ENCODE measurements around the gene ZNF580.

The ZNF580 gene

DNA sequence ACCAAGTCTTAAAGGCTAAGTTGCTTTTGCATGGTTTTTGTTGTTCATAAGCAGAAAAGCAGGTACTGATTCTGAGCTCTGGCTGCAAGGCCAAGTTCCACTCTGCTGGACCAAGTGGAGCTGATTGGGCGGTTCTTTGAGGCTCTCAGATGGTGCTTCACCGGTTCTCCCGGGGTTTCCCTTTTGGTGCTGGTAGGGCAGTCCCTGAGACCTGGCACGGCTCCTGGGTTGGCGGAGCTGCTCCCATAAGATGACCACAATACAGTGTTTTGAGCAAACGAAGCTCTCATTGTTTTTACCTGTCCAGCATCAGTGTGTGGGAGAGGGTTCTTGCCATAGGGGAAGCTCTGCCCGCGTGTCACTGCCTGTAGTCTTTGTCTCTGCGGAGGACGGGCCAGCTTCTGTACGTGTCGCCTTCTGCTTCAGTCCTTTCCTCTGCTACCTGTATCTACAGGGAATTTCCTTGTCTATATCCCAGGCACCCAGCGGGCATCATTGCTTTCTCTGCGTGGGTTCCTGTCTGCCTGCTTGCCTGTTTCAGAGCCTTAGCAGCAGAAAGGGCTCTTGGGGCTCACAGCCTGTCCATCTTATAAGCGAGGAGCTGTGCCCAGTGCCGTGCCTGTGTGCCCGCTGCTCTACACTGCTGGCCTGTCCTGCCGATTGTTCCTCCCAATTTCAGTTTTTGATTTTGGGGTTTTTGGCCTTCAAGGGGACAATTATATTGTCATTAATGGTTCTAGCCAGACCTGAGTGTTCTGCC is 16.4 kb downstream of the ZNF580 start:
- peak; percentile 69 for FAIRE-seq
- no peak for DNase-seq (ENCODE audit: extremely low spot score, insufficient read length, low read depth)

DNA sequence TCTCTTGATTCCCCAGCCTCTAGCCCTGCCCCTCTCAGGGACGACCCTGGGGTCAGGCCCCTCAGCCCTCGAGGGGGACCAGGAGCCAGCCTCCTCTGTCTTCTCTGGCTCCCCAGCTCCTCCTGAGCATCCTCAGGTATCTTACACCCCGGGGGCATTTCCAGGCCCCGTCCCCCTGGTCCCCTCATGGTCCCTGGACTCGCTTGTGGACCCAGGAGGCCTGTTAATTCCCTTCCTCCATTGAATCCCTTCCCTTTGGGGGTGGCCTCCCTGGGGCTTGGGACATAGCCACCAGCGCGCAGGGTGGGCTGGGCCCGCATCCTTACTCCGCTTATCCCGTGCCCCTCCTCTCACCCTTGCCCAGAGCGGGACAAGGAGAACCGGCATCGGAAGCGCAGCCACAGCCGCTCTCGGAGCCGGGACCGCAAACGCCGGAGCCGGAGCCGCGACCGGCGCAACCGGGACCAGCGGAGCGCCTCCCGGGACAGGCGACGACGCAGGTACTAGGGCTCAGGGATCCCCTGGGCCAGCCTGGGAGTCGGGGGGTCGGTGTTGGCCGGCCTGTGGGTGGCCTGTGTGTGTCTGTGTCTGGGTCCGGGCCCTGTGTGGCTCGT is 18.2 kb downstream of the ZNF580 start:
- DNase-seq (ENCODE audit: extremely low spot score, insufficient read length, low read depth) (no peak), FAIRE-seq (no peak)

DNA sequence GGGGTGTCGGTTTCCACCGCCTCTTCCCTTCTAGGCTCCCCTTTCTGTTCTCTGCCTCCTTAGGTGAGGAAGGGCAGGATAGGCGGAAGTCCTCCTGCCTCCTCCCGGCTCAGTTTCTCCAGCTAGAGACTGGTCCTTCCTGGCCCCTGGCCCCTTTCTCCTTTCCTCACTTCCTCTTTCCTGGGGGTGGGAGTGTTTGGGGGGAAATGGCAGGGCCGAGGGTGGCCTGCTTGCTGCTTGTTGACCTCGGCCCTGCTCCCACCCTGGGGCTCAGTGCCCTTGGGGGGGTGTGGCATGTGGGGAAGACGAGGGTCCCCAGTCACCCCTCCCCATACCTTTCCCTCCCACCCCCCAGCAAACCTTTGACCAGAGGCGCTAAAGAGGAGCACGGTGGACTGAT is 19.0 kb downstream of the ZNF580 start:
- no peak for FAIRE-seq
- DNase-seq (ENCODE audit: extremely low spot score, insufficient read length, low read depth) = no peak

DNA sequence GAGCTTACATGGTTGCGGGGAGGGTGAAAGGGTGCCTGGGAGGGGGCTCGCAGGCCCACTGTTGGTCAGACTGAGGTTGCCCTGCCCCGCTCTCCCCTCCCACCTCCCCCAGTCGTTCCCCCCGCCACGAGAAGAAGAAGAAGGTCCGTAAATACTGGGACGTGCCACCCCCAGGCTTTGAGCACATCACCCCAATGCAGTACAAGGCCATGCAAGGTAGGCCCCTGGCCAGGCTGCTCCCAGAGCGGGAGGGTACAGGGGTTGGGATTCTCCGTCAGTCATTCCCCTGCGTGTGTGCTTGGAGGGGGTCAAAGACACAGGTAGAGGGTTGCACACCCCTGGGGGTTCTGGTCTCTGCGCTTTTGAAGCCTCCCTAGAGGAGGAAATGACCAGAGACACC is 19.6 kb downstream of the ZNF580 start:
- FAIRE-seq (no peak), DNase-seq (ENCODE audit: extremely low spot score, insufficient read length, low read depth) (no peak)

DNA sequence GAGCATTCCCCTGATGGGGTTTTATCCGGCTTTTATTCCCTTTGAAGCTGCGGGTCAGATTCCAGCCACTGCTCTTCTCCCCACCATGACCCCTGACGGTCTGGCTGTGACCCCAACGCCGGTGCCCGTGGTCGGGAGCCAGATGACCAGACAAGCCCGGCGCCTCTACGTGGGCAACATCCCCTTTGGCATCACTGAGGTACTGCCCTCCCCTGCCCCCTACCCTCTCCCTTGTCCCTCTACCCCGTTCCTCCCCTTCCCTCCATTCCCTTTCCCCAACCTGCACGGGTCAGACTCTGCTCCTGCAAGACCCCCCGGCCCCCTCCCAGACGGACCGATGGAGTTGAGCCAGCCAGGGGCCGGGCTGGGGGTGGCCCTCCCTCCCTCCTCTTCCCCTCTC is 20.2 kb downstream of the ZNF580 start:
- DNase-seq (ENCODE audit: extremely low spot score, insufficient read length, low read depth) (no peak), FAIRE-seq (no peak)

DNA sequence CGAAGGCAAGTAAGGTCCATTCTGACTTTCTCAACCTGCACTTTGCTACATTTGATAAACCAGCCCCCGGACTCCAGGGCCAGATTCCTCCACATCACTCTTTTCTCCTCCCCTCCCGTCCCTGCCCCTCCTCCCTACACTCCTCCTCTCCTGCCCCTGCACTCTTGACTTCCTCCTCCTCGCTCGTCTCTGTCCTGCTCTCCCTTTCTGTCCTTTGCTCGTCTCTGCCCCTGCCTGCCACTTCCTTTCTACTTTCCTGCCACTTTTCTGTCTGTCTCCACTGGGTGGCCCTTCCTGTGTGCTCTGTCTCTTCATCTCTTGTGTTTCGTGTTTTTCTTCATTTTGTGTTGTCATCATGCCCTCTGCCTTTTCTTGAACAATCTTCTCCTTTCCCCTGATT is 21.0 kb downstream of the ZNF580 start:
- DNase-seq (ENCODE audit: extremely low spot score, insufficient read length, low read depth) (no peak), FAIRE-seq (no peak)

DNA sequence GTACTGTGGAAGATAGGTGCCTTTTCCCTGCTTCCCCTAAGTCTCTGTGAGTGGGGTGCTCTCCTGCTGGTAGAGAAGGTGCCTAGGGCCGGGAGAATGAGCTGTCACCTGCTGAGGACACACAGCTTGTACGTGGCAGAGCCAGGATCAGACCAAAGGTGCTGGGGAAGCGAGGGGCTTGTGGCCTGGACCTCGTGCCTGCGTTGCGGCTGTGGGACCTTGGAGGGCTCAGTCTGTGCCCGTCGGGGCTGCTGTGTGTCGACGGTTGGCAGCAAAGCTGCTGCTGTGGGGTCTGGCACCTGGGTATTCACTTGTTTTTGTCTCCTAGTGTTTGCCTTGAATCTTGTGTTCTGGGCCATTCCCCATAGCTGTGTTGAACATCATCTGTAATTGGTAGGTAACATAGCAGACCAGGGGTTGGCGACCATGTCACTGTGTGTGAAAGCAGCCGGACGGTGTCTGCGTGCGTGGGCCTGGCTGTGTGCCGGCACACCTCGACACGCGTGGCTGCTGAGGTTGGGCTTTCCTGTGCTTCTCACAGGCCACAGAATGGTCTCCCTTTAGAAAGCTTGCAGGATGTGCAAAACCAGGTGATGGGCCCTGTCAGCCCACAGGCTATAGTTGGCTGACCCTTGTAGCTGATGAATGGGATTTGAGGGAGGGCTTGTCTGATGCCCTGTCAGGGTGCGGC is 23.2 kb downstream of the ZNF580 start:
- no peak for FAIRE-seq
- no peak for DNase-seq (ENCODE audit: extremely low spot score, insufficient read length, low read depth)

DNA sequence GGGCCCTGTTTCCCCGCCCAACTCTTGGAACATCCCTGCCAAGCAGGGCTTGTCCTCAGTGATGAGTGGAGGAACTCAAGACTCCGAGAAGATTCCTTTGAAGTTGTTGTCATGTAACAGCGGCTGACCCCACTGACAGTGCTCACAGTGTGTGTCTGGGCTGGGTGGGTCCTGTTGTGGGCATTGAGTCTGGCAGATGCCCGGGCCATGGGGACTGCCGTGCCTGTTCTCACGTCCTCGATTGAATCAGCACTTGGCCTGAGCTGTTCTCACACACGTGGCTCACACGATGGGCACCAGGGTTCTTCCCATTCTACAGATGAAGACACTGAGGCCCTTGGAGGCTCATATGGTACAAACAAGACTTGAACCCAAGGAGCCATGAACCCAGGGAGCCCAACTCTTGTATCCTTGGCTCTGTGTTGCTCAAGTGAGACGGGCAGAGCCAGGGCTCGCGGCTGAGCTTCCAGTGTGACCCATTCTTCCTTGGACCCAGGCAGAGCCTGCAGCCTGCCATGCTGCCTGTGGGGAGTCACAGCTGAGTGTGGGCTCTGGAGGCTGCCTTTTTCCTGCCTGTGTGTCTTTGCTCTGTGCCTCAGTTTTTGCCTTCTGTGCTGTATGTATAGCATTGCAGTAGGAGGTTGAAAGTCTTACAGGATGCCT is 25.7 kb downstream of the ZNF580 start:
- no peak for FAIRE-seq
- DNase-seq (ENCODE audit: extremely low spot score, insufficient read length, low read depth) = no peak

DNA sequence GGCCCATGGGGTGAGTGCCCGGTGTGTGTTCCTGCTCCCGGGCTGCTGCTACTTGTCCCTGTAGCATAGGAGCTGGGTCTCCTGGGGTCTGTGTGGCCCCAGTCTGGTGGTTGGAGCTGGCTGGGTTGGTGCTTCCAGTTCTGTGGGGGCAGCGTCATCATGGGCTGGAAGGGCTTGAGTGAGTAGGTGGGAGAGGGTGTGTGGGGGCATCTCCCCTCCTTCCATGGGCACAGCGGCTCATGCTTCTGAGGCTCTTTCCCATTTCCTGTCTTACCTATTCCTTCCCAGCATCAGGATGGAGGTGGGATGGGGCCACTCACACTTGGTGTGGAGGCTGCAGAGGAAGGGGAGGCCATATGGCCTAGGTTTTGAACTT is 26.2 kb downstream of the ZNF580 start:
- DNase-seq (ENCODE audit: extremely low spot score, insufficient read length, low read depth) (no peak), FAIRE-seq (no peak)

DNA sequence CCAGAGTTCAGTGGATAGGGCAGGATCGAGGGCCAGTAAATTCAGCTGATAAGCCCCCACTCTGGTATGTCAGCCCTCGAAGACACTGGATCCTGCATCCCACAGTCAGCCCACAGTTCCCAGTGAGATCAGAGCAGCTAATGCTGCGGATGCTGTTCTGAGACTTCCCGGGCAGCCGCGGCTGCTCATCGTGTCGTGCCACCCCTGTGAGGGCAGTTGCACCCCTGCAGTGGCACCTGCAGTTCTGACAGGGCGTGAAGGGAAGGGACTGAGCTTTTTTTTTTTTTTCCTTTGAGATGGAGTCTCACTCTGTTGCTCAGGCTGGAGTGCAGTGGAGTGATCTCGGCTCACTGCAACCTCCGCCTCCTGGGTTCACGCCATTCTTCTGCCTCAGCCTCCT is 26.7 kb downstream of the ZNF580 start:
- FAIRE-seq = no peak
- DNase-seq (ENCODE audit: extremely low spot score, insufficient read length, low read depth) = no peak

DNA sequence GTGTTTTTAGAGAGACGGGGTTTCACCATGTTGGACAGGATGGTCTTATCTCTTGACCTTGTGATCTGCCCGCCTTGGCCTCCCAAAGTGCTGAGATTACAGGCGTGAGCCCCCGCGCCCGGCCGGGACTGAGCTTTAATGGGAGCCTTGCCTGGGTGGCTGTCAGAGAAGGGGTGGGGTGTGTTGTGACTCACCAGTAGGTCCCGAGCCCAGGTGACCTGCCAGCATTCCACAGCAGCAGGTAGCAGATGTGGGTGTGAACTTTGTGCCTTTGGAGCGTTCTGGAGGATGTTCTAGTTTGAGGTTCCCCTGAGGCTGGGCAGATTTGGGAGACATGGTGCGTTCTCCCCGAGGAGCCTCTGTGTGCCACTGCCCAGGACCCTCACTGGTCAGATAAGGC is 27.2 kb downstream of the ZNF580 start:
- DNase-seq (ENCODE audit: extremely low spot score, insufficient read length, low read depth) = no peak
- FAIRE-seq = no peak

DNA sequence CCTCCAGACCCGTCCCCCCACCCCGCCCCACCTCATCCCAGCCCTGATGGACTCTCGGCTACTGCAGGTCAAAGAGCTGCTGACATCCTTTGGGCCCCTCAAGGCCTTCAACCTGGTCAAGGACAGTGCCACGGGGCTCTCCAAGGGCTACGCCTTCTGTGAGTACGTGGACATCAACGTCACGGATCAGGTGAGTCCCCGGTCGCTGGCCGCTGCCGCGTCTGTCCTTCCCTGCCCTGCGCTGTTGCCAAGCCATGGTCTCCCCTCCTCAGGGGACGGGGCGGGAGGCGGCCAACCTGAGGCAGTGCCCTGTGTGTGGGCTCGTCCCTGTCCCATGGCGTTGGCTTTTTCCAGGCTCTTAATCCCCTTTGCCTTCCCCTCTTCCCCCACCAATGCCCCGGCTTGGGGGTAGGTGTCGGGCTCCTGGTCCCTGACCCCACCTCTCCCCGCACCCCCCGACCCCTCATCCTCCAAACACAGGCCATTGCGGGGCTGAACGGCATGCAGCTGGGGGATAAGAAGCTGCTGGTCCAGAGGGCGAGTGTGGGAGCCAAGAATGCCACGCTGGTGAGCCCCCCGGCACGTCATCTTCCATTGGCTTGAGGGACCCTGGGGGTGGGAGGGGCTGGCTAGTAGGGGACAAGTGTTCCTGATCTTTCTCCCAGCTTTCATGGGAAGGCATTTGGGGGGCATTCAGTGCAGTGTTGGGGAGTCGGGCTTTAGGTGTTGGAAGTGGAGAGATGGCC is 28.0 kb downstream of the ZNF580 start:
- DNase-seq (ENCODE audit: extremely low spot score, insufficient read length, low read depth) = no peak
- FAIRE-seq = no peak

DNA sequence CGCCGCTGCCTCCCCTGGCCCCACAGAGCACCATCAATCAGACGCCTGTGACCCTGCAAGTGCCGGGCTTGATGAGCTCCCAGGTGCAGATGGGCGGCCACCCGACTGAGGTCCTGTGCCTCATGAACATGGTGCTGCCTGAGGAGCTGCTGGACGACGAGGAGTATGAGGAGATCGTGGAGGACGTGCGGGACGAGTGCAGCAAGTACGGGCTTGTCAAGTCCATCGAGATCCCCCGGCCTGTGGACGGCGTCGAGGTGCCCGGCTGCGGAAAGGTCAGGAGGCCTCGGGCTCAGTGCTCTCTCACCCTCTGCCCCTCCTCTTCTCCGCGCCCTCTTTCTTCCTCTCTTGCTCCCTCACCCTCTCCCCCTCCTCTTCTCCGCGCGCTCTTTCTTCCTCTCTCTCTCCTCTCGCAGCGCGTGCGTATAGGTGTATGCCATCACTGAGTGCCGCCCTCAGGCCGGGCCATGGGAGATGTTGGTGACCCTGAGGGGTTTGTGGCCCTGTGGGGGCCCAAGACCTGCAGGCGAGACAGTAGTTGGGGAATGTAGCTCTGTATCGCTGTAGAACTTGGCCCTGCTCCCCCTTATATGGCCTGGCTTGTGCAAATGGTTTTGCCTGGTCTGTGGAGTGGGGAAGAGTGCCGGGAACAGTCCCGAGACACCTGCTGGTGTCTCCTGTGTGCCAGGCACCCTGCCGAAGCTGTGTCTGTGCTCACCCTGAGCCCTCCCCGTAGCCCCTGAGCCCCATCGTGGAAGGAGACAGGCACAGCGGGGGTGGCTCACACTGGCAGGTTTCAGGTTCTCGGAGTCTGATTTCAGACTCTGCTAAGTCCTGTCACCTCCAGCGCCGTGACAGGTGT is 28.8 kb downstream of the ZNF580 start:
- DNase-seq (ENCODE audit: extremely low spot score, insufficient read length, low read depth) = no peak
- no peak for FAIRE-seq

DNA sequence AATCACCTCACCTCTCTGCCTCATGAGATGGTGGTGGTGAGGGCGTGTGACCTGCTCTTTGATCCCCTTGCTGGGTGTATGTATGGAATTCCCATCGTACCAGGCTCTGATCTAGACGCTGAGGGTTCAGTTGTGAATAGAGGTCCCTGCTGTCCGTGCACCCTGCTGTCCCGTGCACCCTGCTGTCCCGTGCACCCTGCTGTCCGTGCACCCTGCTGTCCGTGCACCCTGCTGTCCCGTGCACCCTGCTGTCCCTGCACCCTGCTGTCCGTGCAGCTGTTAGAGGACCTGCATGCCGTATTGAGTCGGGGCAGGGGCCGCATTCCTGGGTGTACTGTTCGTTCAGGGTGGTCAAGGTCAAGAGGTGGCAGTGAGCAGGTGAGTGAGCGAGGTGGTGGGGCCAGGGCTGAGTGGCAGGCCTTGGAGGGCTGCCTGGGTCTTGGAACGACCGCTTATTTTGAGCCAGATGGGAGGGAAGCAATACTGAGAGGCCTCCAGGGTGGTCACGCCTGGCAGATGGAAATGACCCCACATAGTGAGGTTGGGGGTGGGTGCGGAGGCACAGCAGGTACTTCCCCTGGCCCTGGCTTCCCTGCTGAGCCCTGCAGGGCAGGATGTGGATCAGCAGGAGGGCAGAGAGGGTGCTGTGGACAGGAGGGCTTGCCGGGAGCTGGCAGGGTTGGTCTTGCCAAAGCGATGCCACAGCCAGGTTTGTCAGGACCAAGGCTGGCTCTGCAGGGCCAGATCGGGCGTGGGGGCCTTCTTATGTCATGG is 29.7 kb downstream of the ZNF580 start:
- no peak for DNase-seq (ENCODE audit: extremely low spot score, insufficient read length, low read depth)
- no peak for FAIRE-seq

DNA sequence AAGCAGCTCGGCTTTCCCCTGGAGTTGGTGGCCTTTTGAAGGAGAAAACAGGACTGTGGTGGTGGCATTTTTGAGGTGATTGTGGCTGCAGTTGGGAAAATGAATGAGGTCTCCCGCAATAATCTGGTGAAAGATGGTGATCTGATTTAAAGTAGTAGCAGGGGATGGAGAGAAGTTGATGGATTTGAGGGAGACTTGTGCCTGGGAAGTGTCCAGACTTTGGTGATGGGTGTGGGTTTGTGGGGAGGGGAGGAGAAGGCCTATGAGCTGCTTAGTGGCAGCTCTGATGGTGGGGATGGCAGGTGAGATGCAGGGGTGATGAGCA is 30.2 kb downstream of the ZNF580 start:
- FAIRE-seq (no peak), DNase-seq (ENCODE audit: extremely low spot score, insufficient read length, low read depth) (no peak)

DNA sequence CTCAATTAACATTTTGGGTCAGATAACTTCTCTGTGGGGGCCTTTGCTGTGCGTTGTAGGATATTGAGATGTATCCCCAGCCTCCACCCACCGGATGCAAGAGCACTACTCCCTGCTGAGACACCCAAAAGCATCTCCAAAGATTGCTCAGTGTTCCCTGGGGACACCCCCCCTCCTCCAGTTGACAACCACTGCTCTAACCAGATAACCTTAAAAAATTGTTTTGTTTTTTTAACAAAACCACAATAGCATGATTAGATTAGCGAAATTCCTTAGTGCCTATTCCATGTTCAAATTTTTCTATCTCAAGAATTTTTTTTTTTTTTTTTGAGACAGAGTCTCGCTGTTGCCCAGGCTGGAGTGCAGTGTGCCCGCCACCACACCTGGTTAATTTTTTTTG is 31.6 kb downstream of the ZNF580 start:
- DNase-seq (ENCODE audit: extremely low spot score, insufficient read length, low read depth) (no peak), FAIRE-seq (no peak)

DNA sequence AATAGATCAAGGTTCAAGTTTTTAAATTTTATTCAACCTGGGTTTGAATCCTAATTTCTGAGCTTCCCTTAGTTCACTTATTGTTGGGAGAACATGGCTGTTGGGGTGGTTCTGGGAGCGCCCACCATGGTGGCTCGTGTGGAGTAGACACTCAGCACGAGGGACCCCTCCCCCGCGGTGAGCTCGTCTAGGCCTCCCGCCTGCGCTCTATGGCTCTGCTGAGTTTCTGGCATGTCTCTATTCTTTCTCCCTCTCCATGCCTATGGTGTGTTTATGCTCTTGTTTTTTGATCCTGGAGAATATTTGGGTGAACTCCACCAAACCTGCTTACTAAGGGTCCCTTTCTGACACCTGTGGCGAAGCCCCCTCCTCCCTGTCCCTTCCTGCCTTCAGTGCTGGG is 32.7 kb downstream of the ZNF580 start:
- FAIRE-seq (no peak), DNase-seq (ENCODE audit: extremely low spot score, insufficient read length, low read depth) (no peak)

DNA sequence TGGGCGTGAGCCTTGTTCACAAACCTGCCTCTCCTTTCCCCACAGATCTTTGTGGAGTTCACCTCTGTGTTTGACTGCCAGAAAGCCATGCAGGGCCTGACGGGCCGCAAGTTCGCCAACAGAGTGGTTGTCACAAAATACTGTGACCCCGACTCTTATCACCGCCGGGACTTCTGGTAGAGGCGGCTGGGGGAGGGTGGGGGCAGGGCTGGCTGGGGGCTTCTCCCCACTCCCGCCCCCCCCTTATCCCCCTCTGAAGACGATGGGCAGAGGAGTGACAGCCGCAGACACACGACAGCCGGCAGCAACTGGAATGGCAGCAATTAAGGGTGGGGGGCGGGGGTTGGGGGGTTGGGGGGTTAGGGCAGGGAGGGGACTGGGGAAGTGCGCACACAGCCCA is 33.1 kb downstream of the ZNF580 start:
- no peak for DNase-seq (ENCODE audit: extremely low spot score, insufficient read length, low read depth)
- FAIRE-seq = no peak

DNA sequence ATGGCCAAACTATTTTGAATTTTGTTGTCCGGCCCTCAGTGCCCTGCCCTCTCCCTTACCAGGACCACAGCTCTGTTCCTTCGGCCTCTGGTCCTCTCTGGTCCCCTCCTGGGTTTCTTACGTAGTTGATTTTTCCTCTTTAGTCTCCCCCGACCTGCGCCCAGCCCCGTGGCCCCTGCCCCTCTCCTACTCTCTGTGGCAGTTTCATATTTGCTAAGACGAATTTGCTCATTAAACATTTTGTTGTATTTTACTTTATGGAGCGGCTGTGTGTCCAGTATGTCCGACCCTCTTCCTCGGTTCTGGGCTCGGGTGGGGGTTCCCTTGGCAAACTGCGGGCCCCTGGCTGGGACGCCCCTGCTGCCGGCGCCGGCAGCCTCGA is 33.6 kb downstream of the ZNF580 start:
- DNase-seq (ENCODE audit: extremely low spot score, insufficient read length, low read depth) (no peak), FAIRE-seq (no peak)
